ENCODE data around the gene MYH9. TPM values are rescaled to one million over a fixed set of nuclear protein-coding genes. Genes with fewer than 3 reads are reported as not detected.

MYH9 gene
- total RNA-seq, 1 donor from 2014 or later: 122 TPM

- no peak for TF ChIP-seq CTCF (IDR thresholded peaks at IDR 0.05; ENCODE audit: partially characterized antibody, unreplicated experiment)
- no peak for DNase-seq
- Mint-ChIP-seq H3K9me3 (ENCODE audit: unreplicated experiment) (peaks cover 3% of the 10 kb centered on the region), H3K27ac (ENCODE audit: unreplicated experiment) (no peak overlapping the region), H3K27me3 (ENCODE audit: unreplicated experiment) (no peaks in the 10 kb centered on the region), H3K4me3 (ENCODE audit: unreplicated experiment) (no peak overlapping the region), H3K4me1 (ENCODE audit: low read depth, unreplicated experiment) (peaks cover 10% of the 10 kb centered on the region), H3K36me3 (ENCODE audit: unreplicated experiment) (no peaks in the 10 kb centered on the region)
Observed at GRCh38 chr22:36417281-36417686, 29.5 kb upstream of the MYH9 start.

- H3K27ac Mint-ChIP-seq (ENCODE audit: unreplicated experiment): no peak overlapping the region
- H3K4me1 Mint-ChIP-seq (ENCODE audit: low read depth, unreplicated experiment): peaks cover 10% of the 10 kb centered on the region
- TF ChIP-seq CTCF (IDR thresholded peaks at IDR 0.05; ENCODE audit: partially characterized antibody, unreplicated experiment): no peak
- H3K4me3 Mint-ChIP-seq (ENCODE audit: unreplicated experiment): no peak overlapping the region
- DNase-seq: no peak
- peaks cover 3% of the 10 kb centered on the region for H3K9me3 Mint-ChIP-seq (ENCODE audit: unreplicated experiment)
- no peaks in the 10 kb centered on the region for H3K36me3 Mint-ChIP-seq (ENCODE audit: unreplicated experiment)
- no peaks in the 10 kb centered on the region for H3K27me3 Mint-ChIP-seq (ENCODE audit: unreplicated experiment)
Observed at GRCh38 chr22:36415415-36416168, 27.8 kb upstream of the MYH9 start.

GRCh38 chr22:36413022-36413775, 25.4 kb upstream of the MYH9 start:
- H3K9me3 Mint-ChIP-seq (ENCODE audit: unreplicated experiment): peaks cover 4% of the 10 kb centered on the region
- no peaks in the 10 kb centered on the region for H3K36me3 Mint-ChIP-seq (ENCODE audit: unreplicated experiment)
- peaks cover 4% of the 10 kb centered on the region for H3K4me1 Mint-ChIP-seq (ENCODE audit: low read depth, unreplicated experiment)
- H3K4me3 Mint-ChIP-seq (ENCODE audit: unreplicated experiment): no peak overlapping the region
- H3K27me3 Mint-ChIP-seq (ENCODE audit: unreplicated experiment): peaks cover 3% of the 10 kb centered on the region
- no peak for TF ChIP-seq CTCF (IDR thresholded peaks at IDR 0.05; ENCODE audit: partially characterized antibody, unreplicated experiment)
- H3K27ac Mint-ChIP-seq (ENCODE audit: unreplicated experiment): peak overlapping the region; percentile 50
- DNase-seq: no peak

- no peak overlapping the region for H3K4me3 Mint-ChIP-seq (ENCODE audit: unreplicated experiment)
- peaks cover 4% of the 10 kb centered on the region for H3K9me3 Mint-ChIP-seq (ENCODE audit: unreplicated experiment)
- no peaks in the 10 kb centered on the region for H3K36me3 Mint-ChIP-seq (ENCODE audit: unreplicated experiment)
- H3K27me3 Mint-ChIP-seq (ENCODE audit: unreplicated experiment): peaks cover 4% of the 10 kb centered on the region
- TF ChIP-seq CTCF (IDR thresholded peaks at IDR 0.05; ENCODE audit: partially characterized antibody, unreplicated experiment): no peak
- no peak for DNase-seq
- no peak overlapping the region for H3K27ac Mint-ChIP-seq (ENCODE audit: unreplicated experiment)
- peaks cover 4% of the 10 kb centered on the region for H3K4me1 Mint-ChIP-seq (ENCODE audit: low read depth, unreplicated experiment)
Observed at GRCh38 chr22:36411589-36412258, 24.0 kb upstream of the MYH9 start.

Measured in glutamatergic neuron (in vitro differentiated cells).